ENCODE data around the gene FGF18. TPM values are rescaled to one million over a fixed set of nuclear protein-coding genes. Genes with fewer than 3 reads are reported as not detected.

Gene FGF18
- total RNA-seq, 2 donors from 2014 or later = 0.41 to 0.51 TPM

- Histone ChIP-seq H3K4me1 (replicated peaks) (no peaks in the 10 kb centered on the region), H3K9me3 (no peaks in the 10 kb centered on the region), H3K4me3 (no peak overlapping the region), H3K36me3 (no peaks in the 10 kb centered on the region), H3K27me3 (replicated peaks; ENCODE audit: insufficient read depth) (no peaks in the 10 kb centered on the region), H3K27ac (no peak overlapping the region)
- intact Hi-C loops (cut with DNase I) = loop anchor here (10.0 kb wide), 1 partner anchor 366 kb away; no protein-coding TSS in a partner anchor
- 95% methylated on average over 13 of the region's 13 CpGs for WGBS
- DNase-seq (ENCODE audit: low spot score) = no peak
- TF ChIP-seq POLR2AphosphoS5 (IDR thresholded peaks at IDR 0.05) (no peak), POLR2A (IDR thresholded peaks at IDR 0.05) (no peak), CTCF (IDR thresholded peaks at IDR 0.05) (no peak)
Observed at GRCh38 chr5:171488876-171489275, 69.4 kb downstream of the FGF18 start.

GRCh38 chr5:171492781-171493180 is 73.3 kb downstream of the FGF18 start:
- Histone ChIP-seq H3K4me3 (no peak overlapping the region), H3K9me3 (no peaks in the 10 kb centered on the region), H3K27ac (no peak overlapping the region), H3K4me1 (replicated peaks) (no peaks in the 10 kb centered on the region), H3K36me3 (no peaks in the 10 kb centered on the region), H3K27me3 (replicated peaks; ENCODE audit: insufficient read depth) (no peaks in the 10 kb centered on the region)
- DNase-seq (ENCODE audit: low spot score) = no peak
- 87% methylated on average over 10 of the region's 10 CpGs for WGBS
- TF ChIP-seq CTCF (IDR thresholded peaks at IDR 0.05) = no peak
- no peak for TF ChIP-seq POLR2AphosphoS5 (IDR thresholded peaks at IDR 0.05)
- no peak for TF ChIP-seq POLR2A (IDR thresholded peaks at IDR 0.05)
- intact Hi-C loops (cut with DNase I) = no loop called here

GRCh38 chr5:171493646-171494393 is 74.4 kb downstream of the FGF18 start:
- peak overlapping the region in 1 of 2 donors; percentile 61 for H3K27ac ChIP-seq
- 84% methylated on average over 14 of the region's 14 CpGs for WGBS
- intact Hi-C loops (cut with DNase I) = no loop called here
- DNase-seq (ENCODE audit: low spot score) = no peak
- no peak overlapping the region for H3K4me3 ChIP-seq
- H3K27me3 ChIP-seq (replicated peaks; ENCODE audit: insufficient read depth) = no peaks in the 10 kb centered on the region
- no peaks in the 10 kb centered on the region for H3K9me3 ChIP-seq
- no peak for TF ChIP-seq POLR2A (IDR thresholded peaks at IDR 0.05)
- TF ChIP-seq POLR2AphosphoS5 (IDR thresholded peaks at IDR 0.05) = no peak
- no peak for TF ChIP-seq CTCF (IDR thresholded peaks at IDR 0.05)
- no peaks in the 10 kb centered on the region for H3K4me1 ChIP-seq (replicated peaks)
- no peaks in the 10 kb centered on the region for H3K36me3 ChIP-seq

GRCh38 chr5:171494452-171495121 is 75.1 kb downstream of the FGF18 start:
- Histone ChIP-seq H3K27ac (peak overlapping the region; percentile 61), H3K4me1 (replicated peaks) (no peaks in the 10 kb centered on the region), H3K4me3 (no peak overlapping the region), H3K27me3 (replicated peaks; ENCODE audit: insufficient read depth) (no peaks in the 10 kb centered on the region), H3K9me3 (no peaks in the 10 kb centered on the region), H3K36me3 (no peaks in the 10 kb centered on the region)
- WGBS = 7% methylated on average over 17 of the region's 17 CpGs
- no peak for DNase-seq (ENCODE audit: low spot score)
- TF ChIP-seq CTCF (IDR thresholded peaks at IDR 0.05) = no peak
- no peak for TF ChIP-seq POLR2AphosphoS5 (IDR thresholded peaks at IDR 0.05)
- TF ChIP-seq POLR2A (IDR thresholded peaks at IDR 0.05) = no peak
- intact Hi-C loops (cut with DNase I) = no loop called here
